Type B pancreatic cell (in vitro differentiated cells): ENCODE measurements around the gene NANOS3. TPM values are rescaled to one million over a fixed set of nuclear protein-coding genes. Genes with fewer than 3 reads are reported as not detected.

Experiments
- DNase-seq: peaks from one replicate; pipeline ENCODE4 v3.0.0; 2021; ENCODE audit warnings: mixed read lengths; ENCODE audit not compliant: unreplicated experiment; ENCODE audit errors: extremely low spot score
- H3K27ac Mint-ChIP-seq: 2 replicates; pipeline ENCODE4 v1.8.0; 2021; ENCODE audit warnings: mild to moderate bottlenecking, mixed read lengths
- H3K27me3 Mint-ChIP-seq: 2 replicates; pipeline ENCODE4 v1.8.0; 2021; ENCODE audit warnings: mixed read lengths
- H3K36me3 Mint-ChIP-seq: 2 replicates; pipeline ENCODE4 v1.8.0; 2021; ENCODE audit warnings: mixed read lengths
- H3K4me1 Mint-ChIP-seq: one replicate; pipeline ENCODE4 v1.8.0; 2021; ENCODE audit warnings: mixed read lengths; ENCODE audit not compliant: unreplicated experiment
- H3K4me3 Mint-ChIP-seq: 2 replicates; pipeline ENCODE4 v1.8.0; 2021; ENCODE audit warnings: mild to moderate bottlenecking, mixed read lengths
- H3K9me3 Mint-ChIP-seq: 2 replicates; pipeline ENCODE4 v1.8.0; 2021; ENCODE audit warnings: mixed read lengths
- total RNA-seq: library from RNA; stranded (reverse); gene quantifications from 2 replicates; pipeline ENCODE4 v1.2.1, GENCODE V29; 2021; ENCODE audit warnings: low replicate concordance
- TF ChIP-seq, protein P1 (sequence below): fragments of 200-600 bp; sonication (generic); conservative IDR thresholded peaks from 2 replicates; pipeline ENCODE4 v1.5.0; 2021; ENCODE audit warnings: antibody characterized with exemption, mild to moderate bottlenecking

The NANOS3 gene
- total RNA-seq, 1 donor from 2014 or later, result 2.8 TPM

DNA sequence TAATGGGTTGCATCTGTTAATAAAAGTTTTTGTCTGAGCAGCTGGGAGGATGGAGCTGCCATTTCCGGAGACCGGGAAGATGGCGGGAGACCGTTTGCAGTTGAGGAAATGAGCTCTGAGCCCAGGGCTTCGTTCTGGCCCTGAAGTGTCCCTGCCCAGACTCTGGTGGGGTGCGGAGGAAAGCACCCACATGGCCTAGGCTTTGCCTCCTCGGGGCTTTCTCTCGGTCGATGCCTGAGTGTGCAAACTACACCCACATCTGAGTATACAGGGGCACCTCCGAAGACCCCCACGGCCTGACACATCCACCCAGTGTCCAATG is 15.6 kb upstream of the NANOS3 start:
- H3K36me3 Mint-ChIP-seq, result no peaks in the 10 kb centered on the region
- no peak for DNase-seq
- H3K27me3 Mint-ChIP-seq, result peaks cover 11% of the 10 kb centered on the region
- no peak overlapping the region for H3K27ac Mint-ChIP-seq
- no peaks in the 10 kb centered on the region for H3K9me3 Mint-ChIP-seq
- H3K4me1 Mint-ChIP-seq, result peaks cover 31% of the 10 kb centered on the region
- TF ChIP-seq, protein P1, sequence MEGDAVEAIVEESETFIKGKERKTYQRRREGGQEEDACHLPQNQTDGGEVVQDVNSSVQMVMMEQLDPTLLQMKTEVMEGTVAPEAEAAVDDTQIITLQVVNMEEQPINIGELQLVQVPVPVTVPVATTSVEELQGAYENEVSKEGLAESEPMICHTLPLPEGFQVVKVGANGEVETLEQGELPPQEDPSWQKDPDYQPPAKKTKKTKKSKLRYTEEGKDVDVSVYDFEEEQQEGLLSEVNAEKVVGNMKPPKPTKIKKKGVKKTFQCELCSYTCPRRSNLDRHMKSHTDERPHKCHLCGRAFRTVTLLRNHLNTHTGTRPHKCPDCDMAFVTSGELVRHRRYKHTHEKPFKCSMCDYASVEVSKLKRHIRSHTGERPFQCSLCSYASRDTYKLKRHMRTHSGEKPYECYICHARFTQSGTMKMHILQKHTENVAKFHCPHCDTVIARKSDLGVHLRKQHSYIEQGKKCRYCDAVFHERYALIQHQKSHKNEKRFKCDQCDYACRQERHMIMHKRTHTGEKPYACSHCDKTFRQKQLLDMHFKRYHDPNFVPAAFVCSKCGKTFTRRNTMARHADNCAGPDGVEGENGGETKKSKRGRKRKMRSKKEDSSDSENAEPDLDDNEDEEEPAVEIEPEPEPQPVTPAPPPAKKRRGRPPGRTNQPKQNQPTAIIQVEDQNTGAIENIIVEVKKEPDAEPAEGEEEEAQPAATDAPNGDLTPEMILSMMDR, result no peak
- peak overlapping the region; percentile 84 for H3K4me3 Mint-ChIP-seq

DNA sequence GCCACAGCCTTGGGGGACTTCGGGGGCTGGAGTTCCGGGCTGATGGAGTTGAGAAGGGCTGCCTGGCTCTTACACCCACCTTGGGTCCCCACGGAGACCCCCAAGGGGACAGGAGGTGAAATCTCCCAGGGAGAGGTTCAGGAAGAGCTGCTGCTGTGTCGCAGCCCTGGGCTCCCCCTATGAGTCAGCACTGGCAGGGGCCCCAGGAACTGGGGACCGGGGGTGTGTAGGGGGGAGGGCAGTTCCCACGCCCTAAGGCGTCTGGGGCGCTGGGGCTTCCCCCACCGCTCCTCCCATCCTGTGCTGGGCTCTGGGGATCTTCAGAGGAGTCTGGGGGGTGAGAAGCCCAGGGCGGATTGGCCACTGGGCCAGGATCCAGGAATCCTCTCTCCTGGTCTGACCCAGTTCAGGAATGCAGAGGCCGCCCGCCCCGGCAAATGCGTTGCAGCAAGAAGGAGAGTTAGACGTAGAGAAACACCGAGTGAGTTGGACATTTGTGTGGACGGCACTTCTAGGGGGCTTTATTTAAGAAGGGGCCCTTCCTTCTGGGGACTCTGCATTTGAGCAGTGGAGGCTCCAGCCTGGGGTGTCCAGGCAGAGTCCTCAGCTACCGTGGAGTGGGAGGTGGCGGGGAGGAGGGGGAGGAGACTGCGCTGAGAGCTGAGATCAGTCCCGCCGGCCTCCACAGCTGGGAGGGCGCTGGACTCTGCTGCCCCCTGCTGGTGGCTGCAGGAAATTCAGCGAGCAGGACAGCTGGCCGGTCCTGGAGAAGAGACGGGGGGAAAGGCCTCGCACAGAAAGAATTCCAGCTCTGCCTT is 15.0 kb upstream of the NANOS3 start:
- H3K27me3 Mint-ChIP-seq, result peaks cover 15% of the 10 kb centered on the region
- H3K4me1 Mint-ChIP-seq, result peaks cover 36% of the 10 kb centered on the region
- no peaks in the 10 kb centered on the region for H3K36me3 Mint-ChIP-seq

DNA sequence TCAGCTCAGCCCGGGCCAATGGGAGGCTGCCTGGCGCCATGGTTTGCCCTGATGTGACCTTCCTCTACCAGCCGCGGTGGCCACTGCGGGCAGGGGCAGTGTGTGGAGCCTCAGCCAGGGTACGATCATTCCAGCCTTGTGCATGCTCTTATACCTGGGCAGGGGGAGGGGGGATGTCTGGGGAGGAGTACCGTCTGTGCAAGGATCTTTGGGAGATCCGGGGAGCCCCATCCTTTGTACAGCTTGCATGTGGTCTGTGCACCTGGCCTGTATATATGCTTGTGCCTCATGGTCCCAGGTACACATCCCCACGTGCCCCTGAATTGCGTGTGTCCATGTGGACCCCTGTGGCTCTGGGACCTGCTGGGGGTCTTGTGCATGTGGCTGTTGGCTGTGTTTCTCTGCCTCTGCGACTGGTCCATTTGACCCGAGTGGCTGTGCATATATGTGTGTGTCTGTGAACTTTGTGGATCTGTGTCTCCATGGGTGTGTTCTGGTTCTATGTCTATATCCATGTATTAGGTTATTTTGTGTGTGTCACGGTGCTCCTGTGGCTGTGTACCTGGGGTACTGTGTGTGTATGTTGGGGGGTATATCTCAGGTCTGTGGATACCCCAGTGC is 12.8 kb upstream of the NANOS3 start:
- peak overlapping the region; percentile 91 for H3K4me3 Mint-ChIP-seq
- peak overlapping the region; percentile 80 for H3K27ac Mint-ChIP-seq
- peaks cover 41% of the 10 kb centered on the region for H3K4me1 Mint-ChIP-seq
- H3K9me3 Mint-ChIP-seq, result no peaks in the 10 kb centered on the region
- peaks cover 20% of the 10 kb centered on the region for H3K27me3 Mint-ChIP-seq
- TF ChIP-seq, protein P1, result no peak
- no peak for DNase-seq
- no peaks in the 10 kb centered on the region for H3K36me3 Mint-ChIP-seq

More for the DNA sequence above, 15.0 kb upstream of the NANOS3 start:
- TF ChIP-seq, protein P1, result peak; percentile 99
- Mint-ChIP-seq H3K27ac (peak overlapping the region; percentile 83), H3K9me3 (no peaks in the 10 kb centered on the region), H3K4me3 (peak overlapping the region; percentile 84)
- peak; percentile 97 for DNase-seq

DNA sequence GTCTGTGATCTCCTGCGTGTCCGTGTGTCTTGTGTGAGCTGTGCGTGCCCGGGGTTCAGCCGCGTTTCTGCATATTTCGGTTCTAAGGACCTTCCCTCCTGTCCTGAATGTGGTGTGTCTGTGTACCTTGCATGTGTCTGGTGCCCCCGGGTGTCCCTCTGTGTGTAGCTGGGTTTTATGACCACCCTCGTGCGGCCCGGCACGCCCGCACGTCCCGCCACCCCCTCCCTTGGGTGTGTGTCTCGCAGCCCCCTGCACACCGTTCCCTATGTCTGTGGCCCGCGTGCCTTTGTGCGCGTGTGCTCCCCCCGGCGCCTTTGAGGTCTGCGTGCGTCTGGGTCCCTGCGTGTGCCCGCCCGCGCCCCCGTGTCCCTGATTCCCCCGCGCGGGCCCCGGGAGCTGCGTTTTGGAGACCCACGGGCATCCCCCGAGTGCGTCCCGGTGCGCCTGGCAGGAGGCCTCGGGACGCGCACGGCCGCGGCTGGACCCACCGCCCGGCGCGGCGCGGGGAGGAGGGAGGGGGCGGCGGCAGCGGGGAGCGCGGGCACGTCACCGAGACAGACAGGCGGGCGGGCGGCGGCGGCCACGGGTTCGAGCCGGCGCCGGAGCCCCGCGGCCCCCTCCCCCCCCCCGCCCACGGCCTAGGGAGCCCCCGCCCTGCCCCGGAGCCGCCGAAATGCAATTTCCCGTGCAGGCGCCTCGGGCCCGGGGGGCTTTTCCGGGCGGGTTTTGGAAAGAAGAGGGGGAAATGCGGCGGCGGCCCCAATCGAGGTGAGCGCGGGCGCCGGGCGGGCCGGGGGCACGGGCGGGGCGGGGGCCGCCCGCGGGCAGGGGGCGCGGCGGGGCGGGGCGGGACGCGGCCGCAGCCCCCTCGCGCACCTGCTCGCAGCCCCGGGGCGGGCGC is 12.0 kb upstream of the NANOS3 start:
- Mint-ChIP-seq H3K27me3 (peaks cover 20% of the 10 kb centered on the region), H3K27ac (peak overlapping the region; percentile 80), H3K4me1 (peaks cover 35% of the 10 kb centered on the region), H3K4me3 (peak overlapping the region; percentile 91), H3K9me3 (no peaks in the 10 kb centered on the region), H3K36me3 (no peaks in the 10 kb centered on the region)
- DNase-seq, result no peak
- TF ChIP-seq, protein P1, result no peak

DNA sequence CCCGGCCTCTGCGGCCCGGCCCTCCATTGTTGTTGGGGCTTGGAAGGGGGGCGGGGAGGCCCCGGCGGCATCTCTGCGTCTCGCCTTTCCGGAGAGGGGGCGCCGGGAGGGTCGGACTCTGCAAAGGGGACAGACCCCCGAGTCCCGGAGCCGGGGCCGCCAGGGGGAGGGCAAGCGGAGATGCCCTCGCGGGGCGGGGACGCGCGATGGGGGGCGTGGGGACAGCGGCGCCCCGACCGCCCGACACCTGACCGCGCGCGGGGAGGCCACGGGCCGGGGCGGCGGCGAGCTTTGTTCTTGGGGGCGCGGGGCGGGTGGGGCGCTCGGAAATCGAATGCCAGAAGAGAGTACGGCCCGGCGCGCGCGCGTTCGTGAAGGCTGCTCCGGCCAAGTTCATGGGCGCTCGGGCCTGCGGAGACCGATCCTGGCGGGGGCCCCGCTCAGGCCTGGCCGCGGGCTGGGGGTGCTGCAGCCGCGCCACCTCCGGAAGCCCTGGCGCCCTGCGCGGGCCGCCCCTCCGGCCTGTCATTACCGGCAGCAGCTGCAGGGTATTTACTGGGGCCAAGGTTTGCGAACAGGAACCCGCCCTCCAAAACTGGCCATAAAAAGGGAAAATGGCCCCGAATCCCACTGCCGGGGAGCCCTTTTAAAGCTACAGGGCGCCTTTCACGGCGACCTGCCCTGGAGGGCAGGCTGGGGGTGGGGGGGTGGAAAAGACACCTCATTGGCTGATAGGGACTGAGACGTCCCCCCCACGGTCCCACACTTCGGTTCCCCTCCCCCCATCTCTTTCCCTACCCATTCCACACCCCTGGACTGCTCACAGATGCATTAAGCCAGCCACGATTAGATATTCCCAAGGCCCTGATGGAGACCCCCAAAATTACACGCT is 11.1 kb upstream of the NANOS3 start:
- TF ChIP-seq, protein P1, result peak; percentile 12
- Mint-ChIP-seq H3K4me1 (peaks cover 36% of the 10 kb centered on the region), H3K27ac (peak overlapping the region; percentile 65), H3K36me3 (no peaks in the 10 kb centered on the region), H3K9me3 (no peaks in the 10 kb centered on the region), H3K4me3 (peak overlapping the region; percentile 92), H3K27me3 (peaks cover 20% of the 10 kb centered on the region)
- DNase-seq, result no peak
